ENCODE measurements around the gene MUC4. TPM values are rescaled to one million over a fixed set of nuclear protein-coding genes. Genes with fewer than 3 reads are reported as not detected.
"Not testable (repeated sequence)": the region's sequence is repeated elsewhere in the genome, so short reads cannot be mapped to it uniquely, and the experiment has no call there.

MUC4 gene
- total RNA-seq, 2 donors from 2014 or later, result not detected

DNA sequence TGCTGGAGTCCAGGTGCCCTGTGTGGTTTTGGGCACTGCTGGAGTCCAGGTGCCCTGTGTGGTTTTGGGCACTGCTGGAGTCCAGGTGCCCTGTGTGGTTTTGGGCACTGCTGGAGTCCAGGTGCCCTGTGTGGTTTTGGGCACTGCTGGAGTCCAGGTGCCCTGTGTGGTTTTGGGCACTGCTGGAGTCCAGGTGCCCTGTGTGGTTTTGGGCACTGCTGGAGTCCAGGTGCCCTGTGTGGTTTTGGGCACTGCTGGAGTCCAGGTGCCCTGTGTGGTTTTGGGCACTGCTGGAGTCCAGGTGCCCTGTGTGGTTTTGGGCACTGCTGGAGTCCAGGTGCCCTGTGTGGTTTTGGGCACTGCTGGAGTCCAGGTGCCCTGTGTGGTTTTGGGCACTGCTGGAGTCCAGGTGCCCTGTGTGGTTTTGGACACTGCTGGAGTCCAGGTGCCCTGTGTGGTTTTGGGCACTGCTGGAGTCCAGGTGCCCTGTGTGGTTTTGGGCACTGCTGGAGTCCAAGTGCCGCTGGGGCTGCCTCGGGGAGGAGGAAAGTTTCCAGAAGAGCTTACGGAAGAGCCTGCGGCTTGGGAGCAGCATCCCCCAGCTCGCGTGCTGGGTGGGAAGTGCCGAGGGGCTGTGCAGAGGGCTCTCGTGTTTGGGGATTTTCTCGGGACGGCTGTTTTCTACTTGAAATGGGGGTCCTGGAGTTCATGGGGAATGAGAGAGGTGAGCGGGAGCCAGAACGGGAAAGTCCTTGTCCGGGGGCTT, 12.9 kb upstream of the MUC4 start:
- not testable (repeated sequence) for H3K4me3 Mint-ChIP-seq; H3K9me3 ChIP-seq (ENCODE audit: control insufficient read depth, low read length, poor library complexity, severe bottlenecking); ATAC-seq; H3K4me1 Mint-ChIP-seq; DNase-seq; H3K36me3 Mint-ChIP-seq (ENCODE audit: low read depth); H3K27ac Mint-ChIP-seq
- peaks cover 23% of the 10 kb centered on the region for H3K27me3 Mint-ChIP-seq

DNA sequence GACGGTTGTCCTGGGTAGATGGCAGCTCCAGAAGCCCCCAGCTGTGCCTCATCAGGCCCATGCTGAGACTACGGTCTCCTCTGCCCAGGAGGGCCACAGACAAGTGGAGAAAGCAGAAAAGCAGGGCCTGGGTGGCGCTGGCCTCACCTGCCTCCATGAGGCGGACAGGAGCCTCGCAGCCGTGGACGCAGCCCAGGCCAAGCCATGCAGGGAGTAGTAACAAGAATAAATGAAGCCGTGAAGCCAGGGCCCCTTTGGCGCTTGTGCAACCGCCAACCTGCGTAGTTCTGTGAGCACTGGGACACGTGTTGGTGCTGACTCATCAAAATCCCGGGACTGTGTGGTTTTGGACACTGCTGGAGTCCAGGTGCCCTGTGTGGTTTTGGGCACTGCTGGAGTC, 12.3 kb upstream of the MUC4 start:
- no peak overlapping the region for H3K4me3 Mint-ChIP-seq
- ATAC-seq, result no peak
- no peak overlapping the region for H3K27ac Mint-ChIP-seq
- H3K36me3 Mint-ChIP-seq (ENCODE audit: low read depth), result no peaks in the 10 kb centered on the region
- no peaks in the 10 kb centered on the region for H3K4me1 Mint-ChIP-seq
- H3K9me3 ChIP-seq (ENCODE audit: control insufficient read depth, low read length, poor library complexity, severe bottlenecking), result no peaks in the 10 kb centered on the region
- no peak for DNase-seq
- peaks cover 19% of the 10 kb centered on the region for H3K27me3 Mint-ChIP-seq

- H3K36me3 Mint-ChIP-seq (ENCODE audit: low read depth), result no peaks in the 10 kb centered on the region
- H3K9me3 ChIP-seq (ENCODE audit: control insufficient read depth, low read length, poor library complexity, severe bottlenecking), result no peaks in the 10 kb centered on the region
- no peak overlapping the region for H3K27ac Mint-ChIP-seq
- H3K4me1 Mint-ChIP-seq, result no peaks in the 10 kb centered on the region
- no peak for DNase-seq
- no peak for ATAC-seq
- H3K27me3 Mint-ChIP-seq, result peaks cover 19% of the 10 kb centered on the region
- no peak overlapping the region for H3K4me3 Mint-ChIP-seq
Observed at GRCh38 chr3:195823280-195823679, 11.6 kb upstream of the MUC4 start.

DNA sequence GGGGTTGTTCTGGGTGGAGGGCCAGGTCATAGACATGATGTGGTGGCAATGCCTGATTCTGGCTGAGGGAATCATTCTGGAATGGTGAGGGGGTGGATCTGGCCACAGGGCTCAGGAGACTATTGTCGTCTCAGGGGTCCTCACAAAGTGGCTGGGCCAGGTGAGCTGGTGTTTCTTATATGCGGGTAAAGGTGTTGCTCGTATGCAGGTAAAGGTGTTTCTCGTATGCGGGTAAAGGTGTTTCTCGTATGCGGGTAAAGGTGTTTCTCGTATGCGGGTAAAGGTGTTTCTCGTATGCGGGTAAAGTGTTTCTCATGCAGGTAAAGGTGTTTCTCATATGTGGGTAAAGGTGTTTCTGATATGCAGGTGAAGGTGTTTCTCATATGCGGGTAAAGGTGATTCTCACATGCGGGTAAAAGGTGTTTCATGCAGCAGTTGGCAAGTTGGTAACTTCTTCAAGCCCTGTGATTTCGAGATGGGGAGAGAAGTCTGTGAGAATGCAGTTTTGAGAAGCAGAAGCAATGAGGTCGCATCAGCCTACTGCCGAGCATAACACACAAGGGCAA, 10.5 kb upstream of the MUC4 start:
- H3K27me3 Mint-ChIP-seq, result peaks cover 19% of the 10 kb centered on the region
- no peaks in the 10 kb centered on the region for H3K36me3 Mint-ChIP-seq (ENCODE audit: low read depth)
- no peak overlapping the region for H3K27ac Mint-ChIP-seq
- no peak overlapping the region for H3K4me3 Mint-ChIP-seq
- no peaks in the 10 kb centered on the region for H3K9me3 ChIP-seq (ENCODE audit: control insufficient read depth, low read length, poor library complexity, severe bottlenecking)
- ATAC-seq (no peak), DNase-seq (no peak)
- H3K4me1 Mint-ChIP-seq, result peaks cover 3% of the 10 kb centered on the region

DNA sequence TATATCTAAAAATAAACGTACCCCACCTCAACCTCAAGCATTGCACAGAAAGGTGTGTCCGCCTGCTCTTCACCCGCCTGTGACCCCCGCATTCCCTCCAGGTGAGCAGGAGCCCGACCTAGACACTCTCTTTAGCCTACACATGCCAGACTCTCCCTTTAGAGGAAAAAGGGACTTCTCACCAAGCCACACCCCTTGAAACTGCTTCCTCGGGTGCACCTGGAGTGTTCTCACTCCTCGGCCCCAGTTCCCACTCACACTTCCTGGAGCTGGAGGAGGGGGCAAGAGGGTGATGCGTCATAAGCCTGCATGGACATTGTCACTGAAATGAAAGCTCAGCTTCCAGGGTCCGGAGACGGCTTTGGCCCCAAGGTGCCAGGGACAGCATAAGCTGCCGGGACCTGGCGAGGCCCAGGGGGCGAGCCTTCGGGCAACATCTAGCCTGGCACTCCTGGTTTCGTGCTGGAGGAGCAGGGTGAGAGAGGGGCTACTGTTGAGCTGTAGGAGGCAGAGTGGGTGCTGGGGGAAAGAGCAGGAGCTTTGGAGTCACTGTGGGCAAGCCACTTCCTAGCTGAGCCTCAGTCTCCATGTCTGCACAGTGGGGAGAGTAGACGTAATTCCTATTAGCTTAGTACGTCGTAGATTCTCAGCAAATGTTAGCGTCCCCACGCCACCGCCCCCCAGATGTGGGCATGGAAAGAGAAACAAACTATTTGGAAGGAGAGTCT, 9.8 kb upstream of the MUC4 start:
- H3K4me1 Mint-ChIP-seq, result peaks cover 5% of the 10 kb centered on the region
- no peak for DNase-seq
- peaks cover 19% of the 10 kb centered on the region for H3K27me3 Mint-ChIP-seq
- ATAC-seq, result no peak
- H3K4me3 Mint-ChIP-seq, result no peak overlapping the region
- no peak overlapping the region for H3K27ac Mint-ChIP-seq
- H3K9me3 ChIP-seq (ENCODE audit: control insufficient read depth, low read length, poor library complexity, severe bottlenecking), result no peaks in the 10 kb centered on the region
- H3K36me3 Mint-ChIP-seq (ENCODE audit: low read depth), result no peaks in the 10 kb centered on the region

GRCh38 chr3:195820901-195821300, 9.2 kb upstream of the MUC4 start:
- Mint-ChIP-seq H3K4me3 (no peak overlapping the region), H3K36me3 (ENCODE audit: low read depth) (no peaks in the 10 kb centered on the region), H3K27me3 (peaks cover 19% of the 10 kb centered on the region), H3K4me1 (peaks cover 5% of the 10 kb centered on the region), H3K27ac (no peak overlapping the region)
- no peak for ATAC-seq
- no peak for DNase-seq
- H3K9me3 ChIP-seq (ENCODE audit: control insufficient read depth, low read length, poor library complexity, severe bottlenecking), result no peaks in the 10 kb centered on the region

DNA sequence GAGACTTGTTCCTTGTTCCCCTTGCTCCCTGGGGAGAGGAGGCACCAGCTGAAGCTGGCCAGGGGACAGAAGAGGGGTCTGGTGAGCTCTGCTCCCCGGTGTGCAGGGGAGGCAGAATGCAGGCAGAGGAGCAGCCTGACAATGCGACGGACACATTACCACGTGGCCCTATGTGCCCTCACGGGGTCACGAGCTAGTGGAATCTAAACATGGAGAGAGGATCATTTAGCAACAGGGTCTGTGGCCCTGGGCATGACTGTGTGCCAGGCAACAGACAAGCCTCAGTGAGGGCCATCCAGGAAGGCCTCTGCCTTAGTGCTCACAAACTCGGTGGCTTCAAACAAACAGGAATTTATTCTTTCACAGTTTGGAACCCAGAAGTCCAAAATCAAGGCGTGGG, 8.5 kb upstream of the MUC4 start:
- ATAC-seq (no peak), DNase-seq (no peak)
- H3K4me1 Mint-ChIP-seq, result peaks cover 5% of the 10 kb centered on the region
- no peak overlapping the region for H3K27ac Mint-ChIP-seq
- H3K36me3 Mint-ChIP-seq (ENCODE audit: low read depth), result no peaks in the 10 kb centered on the region
- H3K27me3 Mint-ChIP-seq, result peaks cover 19% of the 10 kb centered on the region
- H3K9me3 ChIP-seq (ENCODE audit: control insufficient read depth, low read length, poor library complexity, severe bottlenecking), result no peaks in the 10 kb centered on the region
- no peak overlapping the region for H3K4me3 Mint-ChIP-seq

- H3K4me1 Mint-ChIP-seq, result peaks cover 5% of the 10 kb centered on the region
- DNase-seq (no peak), ATAC-seq (no peak)
- H3K27me3 Mint-ChIP-seq, result peaks cover 13% of the 10 kb centered on the region
- H3K9me3 ChIP-seq (ENCODE audit: control insufficient read depth, low read length, poor library complexity, severe bottlenecking), result no peaks in the 10 kb centered on the region
- H3K36me3 Mint-ChIP-seq (ENCODE audit: low read depth), result no peaks in the 10 kb centered on the region
- H3K27ac Mint-ChIP-seq, result peak overlapping the region; percentile 43
- no peak overlapping the region for H3K4me3 Mint-ChIP-seq
Observed at GRCh38 chr3:195818301-195818700, 6.6 kb upstream of the MUC4 start.

DNA sequence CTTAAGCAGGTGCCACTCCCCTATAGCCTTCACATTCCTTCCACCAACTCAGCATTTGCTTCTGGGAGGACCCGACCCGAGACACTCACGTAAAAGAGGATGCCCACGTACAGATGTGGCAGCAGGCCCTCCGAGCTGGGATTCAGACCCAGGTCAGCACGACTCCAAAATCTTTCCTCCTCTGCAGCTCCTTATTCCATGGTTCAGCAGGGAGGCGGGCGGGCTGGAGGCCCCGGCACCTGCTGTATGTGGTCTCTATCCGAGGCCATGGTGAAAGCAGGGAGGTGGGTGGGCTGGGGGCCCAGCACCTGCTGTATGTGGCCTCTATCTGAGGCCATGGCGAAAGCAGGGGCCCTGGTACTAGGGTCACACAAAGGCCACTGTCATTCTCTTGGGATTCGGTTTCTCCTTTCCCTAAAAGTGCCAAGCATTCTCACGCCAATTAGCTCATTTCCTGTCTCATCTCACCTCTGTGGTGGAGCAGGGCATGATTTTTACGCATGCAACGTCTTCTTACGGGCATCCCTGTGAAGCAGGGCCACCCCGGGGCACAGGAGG, 5.9 kb upstream of the MUC4 start:
- Mint-ChIP-seq H3K36me3 (ENCODE audit: low read depth) (no peaks in the 10 kb centered on the region), H3K4me3 (no peak overlapping the region), H3K27ac (peak overlapping the region; percentile 43), H3K4me1 (peaks cover 5% of the 10 kb centered on the region), H3K27me3 (peaks cover 11% of the 10 kb centered on the region)
- no peak for DNase-seq
- no peak for ATAC-seq
- H3K9me3 ChIP-seq (ENCODE audit: control insufficient read depth, low read length, poor library complexity, severe bottlenecking), result no peaks in the 10 kb centered on the region

DNA sequence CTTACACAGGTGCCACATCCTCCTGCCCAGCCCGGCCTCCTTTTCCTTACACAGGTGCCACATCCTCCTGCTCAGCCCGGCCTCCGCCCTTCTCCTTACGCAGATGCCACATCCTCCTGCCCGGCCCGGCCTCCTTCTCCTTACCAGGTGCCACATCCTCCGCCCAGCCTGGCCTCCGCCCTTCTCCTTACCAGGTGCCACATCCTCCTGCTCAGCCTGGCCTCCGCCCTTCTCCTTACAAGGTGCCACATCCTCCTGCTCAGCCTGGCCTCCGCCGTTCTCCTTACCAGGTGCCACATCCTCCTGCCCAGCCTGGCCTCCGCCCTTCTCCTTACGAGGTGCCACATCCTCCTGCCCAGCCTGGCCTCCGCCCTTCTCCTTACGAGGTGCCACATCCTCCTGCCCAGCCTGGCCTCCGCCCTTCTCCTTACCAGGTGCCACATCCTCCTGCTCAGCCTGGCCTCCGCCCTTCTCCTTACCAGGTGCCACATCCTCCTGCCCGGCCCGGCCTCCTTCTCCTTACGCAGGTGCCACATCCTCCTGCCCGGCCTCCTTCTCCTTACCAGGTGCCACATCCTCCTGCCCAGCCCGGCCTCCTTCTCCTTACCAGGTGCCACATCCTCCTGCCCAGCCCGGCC, 4.7 kb upstream of the MUC4 start:
- H3K4me1 Mint-ChIP-seq; H3K27ac Mint-ChIP-seq; H3K36me3 Mint-ChIP-seq (ENCODE audit: low read depth); H3K27me3 Mint-ChIP-seq; H3K4me3 Mint-ChIP-seq; H3K9me3 ChIP-seq (ENCODE audit: control insufficient read depth, low read length, poor library complexity, severe bottlenecking); ATAC-seq; DNase-seq: not testable (repeated sequence)

DNA sequence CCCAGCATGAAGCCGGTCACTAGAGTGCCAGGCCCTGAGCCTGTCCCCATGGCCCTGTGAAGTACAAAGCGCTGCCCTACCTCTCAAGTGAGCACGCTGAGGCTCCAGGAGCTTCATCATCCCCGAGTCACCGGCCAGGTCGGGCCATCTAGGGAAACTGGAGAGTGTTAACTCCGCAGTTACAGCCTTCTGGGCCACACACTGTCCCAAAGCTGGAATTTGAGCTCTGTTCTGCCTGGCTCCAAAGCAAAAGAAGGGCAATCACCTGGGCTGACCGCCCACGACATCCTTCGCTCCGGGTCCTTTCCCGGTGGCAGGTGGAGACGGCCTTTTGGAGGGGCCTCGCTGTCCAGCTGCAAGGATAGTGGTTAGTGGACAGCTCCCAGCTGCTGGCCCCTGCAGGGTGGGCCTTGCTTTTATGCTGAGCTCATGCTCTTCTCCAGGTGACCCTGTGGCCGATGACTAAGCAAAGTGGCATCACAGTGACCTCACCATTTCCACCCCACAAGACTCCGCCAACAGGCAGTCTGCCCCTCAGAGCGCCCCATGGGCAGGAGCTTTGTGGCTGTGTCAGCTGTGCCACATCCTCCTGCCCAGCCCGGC, 3.5 kb upstream of the MUC4 start:
- H3K27me3 Mint-ChIP-seq, result peaks cover 4% of the 10 kb centered on the region
- H3K36me3 Mint-ChIP-seq (ENCODE audit: low read depth), result peaks cover 3% of the 10 kb centered on the region
- H3K4me3 Mint-ChIP-seq, result no peak overlapping the region
- H3K27ac Mint-ChIP-seq, result peak overlapping the region; percentile 16
- H3K9me3 ChIP-seq (ENCODE audit: control insufficient read depth, low read length, poor library complexity, severe bottlenecking), result no peaks in the 10 kb centered on the region
- no peak for DNase-seq
- H3K4me1 Mint-ChIP-seq, result peaks cover 11% of the 10 kb centered on the region
- ATAC-seq, result no peak

DNA sequence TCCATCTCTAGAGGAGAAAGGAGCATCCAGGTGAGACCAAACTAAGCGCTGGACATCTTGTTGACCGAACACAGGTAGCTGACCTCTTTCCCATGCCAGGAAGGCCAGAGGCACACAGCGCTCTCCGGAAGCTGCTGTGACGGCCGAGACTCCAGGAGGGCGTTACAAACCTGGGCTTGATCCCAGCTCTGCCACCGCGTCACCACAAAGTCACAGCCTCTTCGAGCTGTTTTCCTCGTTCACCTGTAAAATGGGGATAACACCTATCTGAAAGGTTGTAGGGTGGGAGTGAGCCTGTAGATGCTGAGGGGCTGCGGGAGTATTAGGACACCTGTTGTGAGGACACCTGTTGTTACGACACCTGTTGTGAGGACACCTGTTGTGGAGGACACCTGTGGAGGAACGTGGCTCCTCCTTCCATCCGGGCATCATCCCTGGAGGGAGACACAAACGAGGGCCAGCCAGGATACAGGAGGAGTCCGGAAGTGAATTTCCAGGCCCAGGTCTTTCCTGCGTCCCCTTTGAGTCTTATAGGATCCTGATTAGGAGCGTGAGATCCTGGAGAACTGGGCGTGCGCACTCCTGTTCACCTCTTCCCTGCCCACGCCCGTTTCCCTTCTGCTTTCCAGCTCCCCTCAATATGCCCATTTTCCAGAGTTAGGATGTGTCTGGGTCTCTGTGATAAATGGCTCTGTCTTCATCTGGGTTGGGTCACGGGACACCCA, 2.3 kb upstream of the MUC4 start:
- no peaks in the 10 kb centered on the region for H3K9me3 ChIP-seq (ENCODE audit: control insufficient read depth, low read length, poor library complexity, severe bottlenecking)
- Mint-ChIP-seq H3K36me3 (ENCODE audit: low read depth) (peaks cover 3% of the 10 kb centered on the region), H3K27ac (no peak overlapping the region), H3K4me3 (no peak overlapping the region), H3K4me1 (peaks cover 11% of the 10 kb centered on the region), H3K27me3 (peaks cover 4% of the 10 kb centered on the region)
- DNase-seq (no peak), ATAC-seq (no peak)

Measured in T-helper 17 cell (primary cell).